Progenitor cell of endocrine pancreas (in vitro differentiated cells): Measurements from ENCODE around the gene IRF2. TPM values are rescaled to one million over a fixed set of nuclear protein-coding genes. Genes with fewer than 3 reads are reported as not detected.

Experiments used
- DNase-seq: peaks from one replicate; pipeline ENCODE4 v3.0.0; 2021; ENCODE audit warnings: low spot score; ENCODE audit not compliant: unreplicated experiment
- H3K27ac Mint-ChIP-seq: 2 replicates; pipeline ENCODE4 v1.8.0; 2021; ENCODE audit warnings: mild to moderate bottlenecking, moderate library complexity, mixed read lengths
- H3K27me3 Mint-ChIP-seq: 2 replicates; pipeline ENCODE4 v1.8.0; 2021; ENCODE audit warnings: mixed read lengths
- H3K36me3 Mint-ChIP-seq: 2 replicates; pipeline ENCODE4 v1.8.0; 2022; ENCODE audit warnings: mixed read lengths; ENCODE audit not compliant: insufficient read depth
- H3K4me1 Mint-ChIP-seq: 2 replicates; pipeline ENCODE4 v1.8.0; 2021; ENCODE audit warnings: low read depth, mixed read lengths
- H3K4me3 Mint-ChIP-seq: 2 replicates; pipeline ENCODE4 v1.8.0; 2021; ENCODE audit warnings: low read depth, mild to moderate bottlenecking, moderate library complexity, mixed read lengths
- H3K9me3 Mint-ChIP-seq: 2 replicates; pipeline ENCODE4 v1.8.0; 2021; ENCODE audit warnings: low read depth, mixed read lengths
- CTCF ChIP-seq: fragments of 200-600 bp; sonication (generic); IDR thresholded peaks from one replicate; pipeline ENCODE4 v1.5.0; 2021; ENCODE audit warnings: antibody characterized with exemption, mild to moderate bottlenecking; ENCODE audit not compliant: unreplicated experiment
- total RNA-seq: library from RNA; stranded (reverse); gene quantifications from 2 replicates; pipeline ENCODE4 v1.2.1, GENCODE V29; 2021

The IRF2 gene
- total RNA-seq, 1 donor from 2014 or later: 19.1 TPM

- no peak for TF ChIP-seq CTCF
- no peak for DNase-seq
- Mint-ChIP-seq H3K36me3 (no peaks in the 10 kb centered on the region), H3K27me3 (no peaks in the 10 kb centered on the region), H3K27ac (no peak overlapping the region), H3K9me3 (peaks cover 5% of the 10 kb centered on the region), H3K4me3 (no peak overlapping the region), H3K4me1 (peaks cover 33% of the 10 kb centered on the region)
These were observed 124.0 kb downstream of the IRF2 start for GRCh38 chr4:184350213-184350817.

- Mint-ChIP-seq H3K27me3 (no peaks in the 10 kb centered on the region), H3K4me3 (no peak overlapping the region), H3K4me1 (peaks cover 33% of the 10 kb centered on the region), H3K27ac (peak overlapping the region; percentile 98), H3K9me3 (peaks cover 5% of the 10 kb centered on the region), H3K36me3 (no peaks in the 10 kb centered on the region)
- no peak for DNase-seq
- no peak for TF ChIP-seq CTCF
These were observed 124.9 kb downstream of the IRF2 start for GRCh38 chr4:184349283-184350039.

- Mint-ChIP-seq H3K9me3 (peaks cover 5% of the 10 kb centered on the region), H3K27me3 (no peaks in the 10 kb centered on the region), H3K4me3 (peak overlapping the region; percentile 32), H3K36me3 (no peaks in the 10 kb centered on the region), H3K4me1 (peaks cover 34% of the 10 kb centered on the region), H3K27ac (peak overlapping the region; percentile 98)
- no peak for TF ChIP-seq CTCF
- no peak for DNase-seq
These were observed 125.8 kb downstream of the IRF2 start for GRCh38 chr4:184348311-184349233.

DNA sequence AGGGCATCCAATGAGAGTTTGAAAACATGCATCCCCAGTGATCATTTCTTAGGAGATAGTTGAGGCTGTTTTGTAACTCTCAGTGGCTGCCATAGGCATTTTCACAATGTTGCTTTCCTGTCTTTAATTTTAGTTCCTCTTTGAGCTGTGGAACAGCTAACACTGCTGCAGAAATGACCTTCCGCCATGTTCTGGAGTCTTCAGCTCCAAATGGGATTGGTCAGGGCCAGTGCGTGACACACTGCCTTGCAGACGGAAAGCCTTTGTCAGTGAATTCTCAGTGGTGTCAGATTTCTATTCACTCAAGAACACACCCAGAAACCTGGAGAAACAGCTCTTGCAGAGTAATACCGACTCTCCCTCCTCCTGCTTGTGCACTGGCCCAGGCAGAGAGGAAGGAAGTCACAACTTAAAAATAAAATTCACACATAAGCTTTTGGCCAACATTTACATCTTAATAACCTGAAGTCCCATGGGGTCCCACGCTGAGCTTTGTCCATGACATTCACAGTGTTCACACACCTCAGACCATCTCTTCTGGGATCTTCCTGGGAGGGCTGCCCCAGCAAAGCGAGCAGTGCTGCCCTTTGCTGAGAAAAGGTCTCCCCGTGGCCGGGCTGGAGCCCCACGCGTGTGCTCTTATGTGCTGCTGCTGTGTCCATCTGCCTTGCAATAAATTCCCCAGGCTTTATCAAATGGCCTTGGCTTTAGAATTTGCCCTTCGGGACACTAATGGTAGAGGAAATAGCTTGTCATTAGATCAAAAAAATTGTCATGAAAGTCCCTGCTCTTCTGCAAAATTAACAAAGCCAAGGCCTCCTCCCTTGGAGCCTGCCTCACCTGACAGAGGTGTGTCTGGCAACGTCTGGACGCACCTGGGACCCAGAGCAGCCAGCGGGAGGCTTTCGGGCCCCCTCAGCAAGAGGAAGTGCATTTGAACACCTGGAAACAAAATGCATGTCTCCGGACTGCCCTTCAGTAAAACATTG, 126.8 kb downstream of the IRF2 start:
- Mint-ChIP-seq H3K4me3 (no peak overlapping the region), H3K9me3 (peaks cover 5% of the 10 kb centered on the region), H3K36me3 (no peaks in the 10 kb centered on the region), H3K4me1 (peaks cover 40% of the 10 kb centered on the region), H3K27me3 (no peaks in the 10 kb centered on the region), H3K27ac (peak overlapping the region; percentile 98)
- TF ChIP-seq CTCF: no peak
- DNase-seq: no peak
